ENCODE results near the gene NFAT5. TPM values are rescaled to one million over a fixed set of nuclear protein-coding genes. Genes with fewer than 3 reads are reported as not detected.

NFAT5 gene
- total RNA-seq, 1 donor from 2014 or later, result 48.3 TPM

DNA sequence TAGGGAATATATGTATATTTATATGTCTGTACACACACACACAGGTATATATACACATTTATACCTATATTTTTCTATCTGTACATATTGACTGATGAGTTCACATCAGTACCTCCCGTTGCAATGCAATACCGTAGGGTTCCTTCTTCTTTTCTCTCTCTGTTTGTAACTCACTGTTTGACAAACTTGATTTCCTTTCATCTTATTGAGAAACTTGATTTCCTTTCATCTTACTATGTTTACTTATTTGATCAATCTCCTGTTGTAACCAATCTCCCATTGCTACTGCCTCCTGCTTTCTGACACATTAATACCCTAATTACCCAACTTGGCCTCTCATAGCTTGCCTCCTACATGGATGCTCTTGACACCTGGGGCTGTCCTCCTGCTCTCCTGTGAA, 49.8 kb downstream of the NFAT5 start:
- H3K27me3 Mint-ChIP-seq, result no peaks in the 10 kb centered on the region
- DNase-seq (no peak), ATAC-seq (ENCODE audit: low read depth) (no peak)
- ChIA-PET CTCF (no interaction called here), POLR2A (no interaction called here)
- intact Hi-C loops (cut with micrococcal nuclease), result no loop called here
- H3K9me3 Mint-ChIP-seq, result no peaks in the 10 kb centered on the region
- TF ChIP-seq, protein P1, sequence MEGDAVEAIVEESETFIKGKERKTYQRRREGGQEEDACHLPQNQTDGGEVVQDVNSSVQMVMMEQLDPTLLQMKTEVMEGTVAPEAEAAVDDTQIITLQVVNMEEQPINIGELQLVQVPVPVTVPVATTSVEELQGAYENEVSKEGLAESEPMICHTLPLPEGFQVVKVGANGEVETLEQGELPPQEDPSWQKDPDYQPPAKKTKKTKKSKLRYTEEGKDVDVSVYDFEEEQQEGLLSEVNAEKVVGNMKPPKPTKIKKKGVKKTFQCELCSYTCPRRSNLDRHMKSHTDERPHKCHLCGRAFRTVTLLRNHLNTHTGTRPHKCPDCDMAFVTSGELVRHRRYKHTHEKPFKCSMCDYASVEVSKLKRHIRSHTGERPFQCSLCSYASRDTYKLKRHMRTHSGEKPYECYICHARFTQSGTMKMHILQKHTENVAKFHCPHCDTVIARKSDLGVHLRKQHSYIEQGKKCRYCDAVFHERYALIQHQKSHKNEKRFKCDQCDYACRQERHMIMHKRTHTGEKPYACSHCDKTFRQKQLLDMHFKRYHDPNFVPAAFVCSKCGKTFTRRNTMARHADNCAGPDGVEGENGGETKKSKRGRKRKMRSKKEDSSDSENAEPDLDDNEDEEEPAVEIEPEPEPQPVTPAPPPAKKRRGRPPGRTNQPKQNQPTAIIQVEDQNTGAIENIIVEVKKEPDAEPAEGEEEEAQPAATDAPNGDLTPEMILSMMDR (IDR thresholded peaks at IDR 0.05), result no peak
- H3K27ac Mint-ChIP-seq, result no peak overlapping the region
- peaks cover 25% of the 10 kb centered on the region for H3K4me1 Mint-ChIP-seq
- H3K4me3 Mint-ChIP-seq, result no peak overlapping the region
- peaks cover 22% of the 10 kb centered on the region for H3K36me3 Mint-ChIP-seq (ENCODE audit: low read depth)

DNA sequence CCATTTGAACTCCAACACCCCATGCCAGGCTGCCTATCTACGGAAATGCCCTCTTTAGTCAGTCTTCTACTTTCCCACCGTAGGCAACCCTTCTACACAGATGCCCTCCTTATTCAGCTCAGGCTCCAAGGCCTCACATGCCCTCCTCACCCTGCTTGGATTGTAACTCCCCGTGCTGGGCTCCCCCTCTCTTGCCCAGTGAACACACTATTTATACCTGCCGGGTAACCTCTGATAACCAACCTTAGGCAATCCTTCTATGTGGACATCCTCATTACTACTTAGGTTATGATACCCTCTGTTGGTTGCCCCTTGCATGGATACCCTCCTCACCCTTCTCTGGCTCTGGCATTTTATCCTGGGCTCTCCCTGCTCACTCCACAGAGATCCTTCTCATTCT, 50.3 kb downstream of the NFAT5 start:
- ATAC-seq (ENCODE audit: low read depth) (no peak), DNase-seq (no peak)
- Mint-ChIP-seq H3K36me3 (ENCODE audit: low read depth) (peaks cover 19% of the 10 kb centered on the region), H3K9me3 (no peaks in the 10 kb centered on the region), H3K4me1 (peaks cover 23% of the 10 kb centered on the region), H3K4me3 (no peak overlapping the region), H3K27me3 (no peaks in the 10 kb centered on the region), H3K27ac (no peak overlapping the region)
- TF ChIP-seq, protein P1 (IDR thresholded peaks at IDR 0.05), result no peak
- POLR2A ChIA-PET, result no interaction called here
- intact Hi-C loops (cut with micrococcal nuclease), result no loop called here
- CTCF ChIA-PET, result no interaction called here

DNA sequence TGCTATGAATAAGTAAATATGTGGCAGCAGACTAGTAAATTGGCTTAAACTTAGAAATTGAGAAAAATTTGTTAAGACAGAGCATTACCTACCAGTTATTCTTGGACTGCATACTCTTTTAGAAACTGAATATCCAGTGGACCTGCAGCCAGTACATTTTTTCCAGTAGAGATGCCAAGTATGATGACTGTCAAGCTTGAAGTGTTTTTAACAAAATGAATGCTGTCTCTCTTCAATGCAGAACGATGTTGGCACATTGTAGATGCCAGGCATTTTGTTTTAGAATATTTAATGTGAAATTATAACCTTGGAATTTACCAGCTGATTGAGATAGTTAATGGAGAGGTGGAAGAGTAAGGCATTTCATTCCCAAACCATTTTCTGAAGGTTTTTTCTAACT, 52.5 kb downstream of the NFAT5 start:
- DNase-seq, result no peak
- TF ChIP-seq, protein P1 (IDR thresholded peaks at IDR 0.05), result no peak
- Mint-ChIP-seq H3K27me3 (no peaks in the 10 kb centered on the region), H3K27ac (no peak overlapping the region), H3K4me1 (peaks cover 14% of the 10 kb centered on the region), H3K36me3 (ENCODE audit: low read depth) (peaks cover 27% of the 10 kb centered on the region), H3K9me3 (no peaks in the 10 kb centered on the region), H3K4me3 (no peak overlapping the region)
- ChIA-PET POLR2A (no interaction called here), CTCF (interaction anchor here (1.7 kb wide), 1 partner anchor 222 kb away, joined by 8 read pairs; no protein-coding TSS in a partner anchor)
- intact Hi-C loops (cut with micrococcal nuclease), result no loop called here
- no peak for ATAC-seq (ENCODE audit: low read depth)

DNA sequence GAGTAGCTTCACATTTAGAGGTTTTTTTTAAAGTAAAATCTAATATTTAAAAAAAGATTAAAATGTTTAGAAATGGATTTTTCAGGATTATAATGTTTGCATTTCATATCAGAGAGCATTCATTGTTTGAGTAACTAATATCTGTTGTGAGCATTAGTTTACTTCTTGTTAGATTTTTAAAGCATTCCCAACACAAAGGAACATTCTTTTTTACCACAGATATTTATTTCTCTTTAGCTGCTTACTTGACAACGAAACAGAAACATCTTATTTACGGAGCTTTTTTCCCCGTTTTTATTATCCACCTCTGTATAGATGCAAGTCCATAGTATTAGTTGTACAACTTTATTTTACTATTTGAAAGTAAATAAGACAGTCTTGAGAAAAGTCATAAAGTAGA, 53.0 kb downstream of the NFAT5 start:
- no peak for DNase-seq
- ChIA-PET POLR2A (no interaction called here), CTCF (interaction anchor here (1.7 kb wide), 1 partner anchor 222 kb away, joined by 8 read pairs; no protein-coding TSS in a partner anchor)
- peaks cover 10% of the 10 kb centered on the region for H3K4me1 Mint-ChIP-seq
- no peak overlapping the region for H3K27ac Mint-ChIP-seq
- H3K9me3 Mint-ChIP-seq, result no peaks in the 10 kb centered on the region
- intact Hi-C loops (cut with micrococcal nuclease), result no loop called here
- no peaks in the 10 kb centered on the region for H3K27me3 Mint-ChIP-seq
- ATAC-seq (ENCODE audit: low read depth), result no peak
- H3K36me3 Mint-ChIP-seq (ENCODE audit: low read depth), result peaks cover 28% of the 10 kb centered on the region
- no peak overlapping the region for H3K4me3 Mint-ChIP-seq
- TF ChIP-seq, protein P1 (IDR thresholded peaks at IDR 0.05), result no peak

DNA sequence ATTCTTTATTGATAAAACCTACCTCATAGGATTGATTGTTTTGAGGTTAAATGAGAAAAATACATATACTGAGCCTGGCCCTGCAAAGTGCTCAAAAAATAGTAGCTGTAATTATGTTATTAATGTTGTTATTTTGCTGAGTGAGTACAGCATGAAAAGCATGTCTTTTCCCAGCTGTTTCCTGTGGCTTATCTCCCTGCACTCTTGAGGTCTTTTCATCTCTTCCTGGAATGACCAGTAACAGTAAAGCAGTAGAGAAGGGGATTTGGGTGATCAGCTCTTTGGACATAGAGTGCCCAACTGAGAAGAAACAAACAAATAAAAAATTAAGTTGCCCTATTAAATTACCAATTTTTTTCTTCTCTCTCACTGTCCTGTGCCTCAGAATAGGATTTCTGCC, 53.7 kb downstream of the NFAT5 start:
- H3K27ac Mint-ChIP-seq, result no peak overlapping the region
- intact Hi-C loops (cut with micrococcal nuclease), result no loop called here
- no peaks in the 10 kb centered on the region for H3K27me3 Mint-ChIP-seq
- DNase-seq (no peak), ATAC-seq (ENCODE audit: low read depth) (no peak)
- H3K36me3 Mint-ChIP-seq (ENCODE audit: low read depth), result peaks cover 35% of the 10 kb centered on the region
- H3K9me3 Mint-ChIP-seq, result no peaks in the 10 kb centered on the region
- TF ChIP-seq, protein P1 (IDR thresholded peaks at IDR 0.05), result no peak
- POLR2A ChIA-PET, result no interaction called here
- peaks cover 10% of the 10 kb centered on the region for H3K4me1 Mint-ChIP-seq
- no peak overlapping the region for H3K4me3 Mint-ChIP-seq
- CTCF ChIA-PET, result interaction anchor here (1.7 kb wide), 1 partner anchor 223 kb away, joined by 8 read pairs; no protein-coding TSS in a partner anchor

All from activated B cell treated with CpG ODN at 0.5 μM for 24 hours (primary cell).